SK-N-SH treated with all-trans-retinoic acid at 6 μM for 48 hours (cell line): ENCODE results near the gene PMM1.
A peak's percentile ranks its signal among the peaks of the same experiment; 100 is the strongest.

ENCODE experiments used
- ATAC-seq: fragments of 200-7000 bp; cut with Tn5 transposase; 3 replicates; pipeline ENCODE4 v1.9.1; 2020; ENCODE audit warnings: mild to moderate bottlenecking, moderate library complexity
- ARNTL ChIP-seq: fragments of 450-650 bp; formaldehyde crosslinking; IDR thresholded peaks from 2 replicates; pipeline ENCODE4 v1.5.0; 2020; ENCODE audit warnings: low read depth, mild to moderate bottlenecking, moderate library complexity, borderline replicate concordance
- BACH2 ChIP-seq: fragments of 250-450 bp; sonication (Bioruptor Pico); IDR thresholded peaks from 2 replicates; pipeline ENCODE4 v1.9.0; 2021; ENCODE audit warnings: mild to moderate bottlenecking, borderline replicate concordance
- CREB5 ChIP-seq: fragments of 250-450 bp; sonication (Bioruptor Pico); IDR thresholded peaks from 2 replicates; pipeline ENCODE4 v1.5.1; 2020; ENCODE audit warnings: low read depth, mild to moderate bottlenecking, moderate library complexity
- CSDC2 ChIP-seq: fragments of 250-450 bp; sonication (Bioruptor Pico); IDR thresholded peaks from 2 replicates; pipeline ENCODE4 v1.5.0; 2020; ENCODE audit warnings: mild to moderate bottlenecking, moderate library complexity
- GLIS3 ChIP-seq: fragments of 250-450 bp; sonication (Bioruptor Pico); IDR thresholded peaks from 2 replicates; pipeline ENCODE4 v1.5.0; 2020; ENCODE audit warnings: mild to moderate bottlenecking, moderate library complexity
- POU6F1 ChIP-seq: fragments of 250-450 bp; sonication (Bioruptor Pico); IDR thresholded peaks from 2 replicates; pipeline ENCODE4 v1.8.0; 2021; ENCODE audit warnings: low read depth, mild to moderate bottlenecking, moderate library complexity, borderline replicate concordance
- PPARA ChIP-seq: fragments of 250-450 bp; sonication (Bioruptor Pico); IDR thresholded peaks from 2 replicates; pipeline ENCODE4 v1.5.0; 2020; ENCODE audit warnings: mild to moderate bottlenecking, borderline replicate concordance
- RARB ChIP-seq: fragments of 250-450 bp; sonication (Bioruptor Pico); IDR thresholded peaks from 2 replicates; pipeline ENCODE4 v1.8.0; 2021; ENCODE audit warnings: mild to moderate bottlenecking, moderate library complexity
- SNAI2 ChIP-seq: fragments of 250-450 bp; sonication (Bioruptor Pico); IDR thresholded peaks from 2 replicates; pipeline ENCODE4 v1.5.0; 2020; ENCODE audit warnings: mild to moderate bottlenecking, moderate library complexity
- TCF4 ChIP-seq: fragments of 250-450 bp; sonication (Bioruptor Pico); IDR thresholded peaks from 2 replicates; pipeline ENCODE4 v1.8.0; 2021; ENCODE audit warnings: mild to moderate bottlenecking, moderate library complexity, borderline replicate concordance
- TOX ChIP-seq: fragments of 250-450 bp; sonication (Bioruptor Pico); IDR thresholded peaks from 2 replicates; pipeline ENCODE4 v1.8.0; 2021; ENCODE audit warnings: mild to moderate bottlenecking, moderate library complexity, borderline replicate concordance
- ZC3H10 ChIP-seq: fragments of 250-450 bp; sonication (Bioruptor Pico); IDR thresholded peaks from 2 replicates; pipeline ENCODE4 v1.5.1; 2021; ENCODE audit warnings: mild to moderate bottlenecking, moderate library complexity
- ZFP30 ChIP-seq: fragments of 450-650 bp; formaldehyde crosslinking; IDR thresholded peaks from 2 replicates; pipeline ENCODE4 v1.5.0; 2022; ENCODE audit warnings: mild to moderate bottlenecking, moderate library complexity
- ZNF70 ChIP-seq: fragments of 450-650 bp; formaldehyde crosslinking; IDR thresholded peaks from 2 replicates; pipeline ENCODE4 v1.5.0; 2020; ENCODE audit warnings: mild to moderate bottlenecking, moderate library complexity
- TF ChIP-seq, protein P1 (sequence below): fragments of 250-450 bp; sonication (Bioruptor Pico); IDR thresholded peaks from 2 replicates; pipeline ENCODE4 v1.5.1; 2021; ENCODE audit warnings: mild to moderate bottlenecking, moderate library complexity
- TF ChIP-seq, protein P2 (sequence below): fragments of 250-450 bp; sonication (Bioruptor Pico); IDR thresholded peaks from 2 replicates; pipeline ENCODE4 v1.8.0; 2020; ENCODE audit warnings: mild to moderate bottlenecking, moderate library complexity, borderline replicate concordance

Gene PMM1

GRCh38 chr22:41544671-41545476 lies 44.8 kb downstream of the PMM1 start:
- no peak; the same call in 2 of the 3 replicates for ATAC-seq
- TF ChIP-seq POU6F1 (CRISPR knock-in tag): no peak
- TF ChIP-seq, protein P1, sequence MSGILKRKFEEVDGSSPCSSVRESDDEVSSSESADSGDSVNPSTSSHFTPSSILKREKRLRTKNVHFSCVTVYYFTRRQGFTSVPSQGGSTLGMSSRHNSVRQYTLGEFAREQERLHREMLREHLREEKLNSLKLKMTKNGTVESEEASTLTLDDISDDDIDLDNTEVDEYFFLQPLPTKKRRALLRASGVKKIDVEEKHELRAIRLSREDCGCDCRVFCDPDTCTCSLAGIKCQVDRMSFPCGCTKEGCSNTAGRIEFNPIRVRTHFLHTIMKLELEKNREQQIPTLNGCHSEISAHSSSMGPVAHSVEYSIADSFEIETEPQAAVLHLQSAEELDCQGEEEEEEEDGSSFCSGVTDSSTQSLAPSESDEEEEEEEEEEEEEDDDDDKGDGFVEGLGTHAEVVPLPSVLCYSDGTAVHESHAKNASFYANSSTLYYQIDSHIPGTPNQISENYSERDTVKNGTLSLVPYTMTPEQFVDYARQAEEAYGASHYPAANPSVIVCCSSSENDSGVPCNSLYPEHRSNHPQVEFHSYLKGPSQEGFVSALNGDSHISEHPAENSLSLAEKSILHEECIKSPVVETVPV (CRISPR knock-in tag): no peak
- TF ChIP-seq BACH2: no peak
- no peak for TF ChIP-seq ZFP30
- TF ChIP-seq ZC3H10 (CRISPR knock-in tag): no peak
- no peak for TF ChIP-seq RARB
- TF ChIP-seq ZNF70 (CRISPR knock-in tag): no peak
- no peak for TF ChIP-seq TCF4 (CRISPR knock-in tag)

DNA sequence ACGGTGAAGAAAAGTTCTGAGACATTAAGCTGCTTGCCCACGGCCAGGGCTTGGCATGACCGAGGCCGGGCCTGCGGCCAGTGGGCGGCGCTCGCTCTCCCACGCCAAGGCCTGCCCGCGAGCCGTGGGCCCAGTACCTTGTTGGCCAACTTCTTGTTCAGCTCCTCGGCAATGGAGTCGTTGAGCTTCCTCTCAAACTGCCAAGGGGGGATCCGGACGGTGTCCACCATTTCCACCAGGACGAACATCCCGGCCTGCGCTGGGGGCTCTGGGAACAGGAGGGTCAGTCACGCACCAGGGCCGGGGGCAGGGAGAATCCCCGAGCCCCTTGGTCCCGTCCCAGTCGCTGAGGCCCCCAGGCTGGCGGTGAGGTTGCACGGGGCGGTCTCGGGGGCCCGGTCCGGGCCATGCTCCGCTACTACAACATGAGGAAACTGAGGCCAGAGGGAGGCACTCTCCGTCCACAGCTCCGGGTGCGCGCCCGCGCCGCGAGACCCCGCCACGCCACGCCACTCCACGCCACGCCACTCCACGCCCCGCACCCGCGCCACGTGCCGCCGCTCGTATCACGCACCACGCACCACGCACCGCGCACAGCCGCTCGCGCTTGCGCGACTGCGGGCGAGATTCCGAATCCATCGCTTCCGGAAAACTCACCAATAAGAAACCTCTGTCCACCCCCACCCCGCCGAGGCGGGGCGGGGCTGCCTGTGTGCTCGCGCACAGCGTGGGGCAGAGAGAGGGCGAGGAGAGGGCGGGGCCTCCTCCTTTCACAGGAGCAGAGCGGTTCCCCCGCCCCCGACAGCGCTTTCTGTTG lies 45.6 kb downstream of the PMM1 start, which contains the start of gene POLR3H:
Gene POLR3H (minus strand): TSS at position 617 of the 817 bp plus-strand sequence. CDS start 369 bp downstream, at position 248.
- peak; percentile 97 for ATAC-seq
- TF ChIP-seq GLIS3 (CRISPR knock-in tag) (no peak), ARNTL (CRISPR knock-in tag) (no peak), ZNF70 (CRISPR knock-in tag) (no peak), PPARA (CRISPR knock-in tag) (no peak), POU6F1 (CRISPR knock-in tag) (no peak), CSDC2 (CRISPR knock-in tag) (no peak), CREB5 (CRISPR knock-in tag) (no peak), TCF4 (CRISPR knock-in tag) (no peak), BACH2 (no peak), ZFP30 (no peak), TOX (CRISPR knock-in tag) (no peak)
- TF ChIP-seq, protein P2, sequence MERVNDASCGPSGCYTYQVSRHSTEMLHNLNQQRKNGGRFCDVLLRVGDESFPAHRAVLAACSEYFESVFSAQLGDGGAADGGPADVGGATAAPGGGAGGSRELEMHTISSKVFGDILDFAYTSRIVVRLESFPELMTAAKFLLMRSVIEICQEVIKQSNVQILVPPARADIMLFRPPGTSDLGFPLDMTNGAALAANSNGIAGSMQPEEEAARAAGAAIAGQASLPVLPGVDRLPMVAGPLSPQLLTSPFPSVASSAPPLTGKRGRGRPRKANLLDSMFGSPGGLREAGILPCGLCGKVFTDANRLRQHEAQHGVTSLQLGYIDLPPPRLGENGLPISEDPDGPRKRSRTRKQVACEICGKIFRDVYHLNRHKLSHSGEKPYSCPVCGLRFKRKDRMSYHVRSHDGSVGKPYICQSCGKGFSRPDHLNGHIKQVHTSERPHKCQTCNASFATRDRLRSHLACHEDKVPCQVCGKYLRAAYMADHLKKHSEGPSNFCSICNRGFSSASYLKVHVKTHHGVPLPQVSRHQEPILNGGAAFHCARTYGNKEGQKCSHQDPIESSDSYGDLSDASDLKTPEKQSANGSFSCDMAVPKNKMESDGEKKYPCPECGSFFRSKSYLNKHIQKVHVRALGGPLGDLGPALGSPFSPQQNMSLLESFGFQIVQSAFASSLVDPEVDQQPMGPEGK (CRISPR knock-in tag): no peak
- TF ChIP-seq, protein P1 (CRISPR knock-in tag): no peak

GRCh38 chr22:41542224-41542623 lies 47.4 kb downstream of the PMM1 start:
- no peak for ATAC-seq
- TF ChIP-seq SNAI2 (CRISPR knock-in tag): no peak
